GM18511 (cell line): ENCODE measurements around the gene IPO9.
"Not testable (repeated sequence)": the region's sequence is repeated elsewhere in the genome, so short reads cannot be mapped to it uniquely, and the experiment has no call there.

ENCODE experiments used
- ATAC-seq: cut with Tn5 transposase; IDR thresholded peaks from one replicate; pipeline ENCODE4 v1.9.1; 2021; ENCODE audit warnings: mild to moderate bottlenecking, moderate library complexity; ENCODE audit not compliant: unreplicated experiment

Gene IPO9

DNA sequence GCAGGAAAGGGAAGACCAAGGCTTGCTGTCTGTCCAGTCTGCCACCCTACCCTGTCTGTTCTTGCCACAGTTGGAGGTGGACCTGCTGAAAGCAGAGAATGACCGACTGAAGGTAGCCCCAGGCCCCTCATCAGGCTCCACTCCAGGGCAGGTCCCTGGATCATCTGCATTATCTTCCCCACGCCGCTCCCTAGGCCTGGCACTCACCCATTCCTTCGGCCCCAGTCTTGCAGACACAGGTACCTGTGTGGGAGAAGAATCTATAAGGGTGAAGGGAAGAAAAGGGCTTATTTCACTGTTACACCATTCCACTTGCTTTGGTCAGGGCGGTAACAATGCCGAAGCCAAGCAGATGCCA lies 20.3 kb upstream of the IPO9 start:
- no peak for ATAC-seq

DNA sequence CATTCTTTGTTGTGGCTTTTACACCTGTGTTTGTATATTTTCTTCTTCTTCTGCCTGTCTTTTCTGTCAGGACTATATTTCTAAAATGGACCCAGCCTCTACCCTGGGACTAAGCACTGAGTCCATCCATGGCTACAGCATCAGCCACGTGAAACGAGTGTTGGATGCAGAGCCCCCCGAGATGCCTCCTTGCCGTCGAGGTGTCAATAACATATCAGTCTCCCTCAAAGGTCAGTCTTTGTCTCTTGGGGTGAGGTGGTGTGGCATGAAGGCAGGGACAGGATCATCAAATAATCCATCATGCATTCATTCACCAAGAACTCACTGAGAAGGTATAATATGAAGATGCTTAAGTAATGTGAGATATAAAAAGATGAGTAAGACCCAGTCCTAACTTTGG lies 19.1 kb upstream of the IPO9 start:
- no peak for ATAC-seq

DNA sequence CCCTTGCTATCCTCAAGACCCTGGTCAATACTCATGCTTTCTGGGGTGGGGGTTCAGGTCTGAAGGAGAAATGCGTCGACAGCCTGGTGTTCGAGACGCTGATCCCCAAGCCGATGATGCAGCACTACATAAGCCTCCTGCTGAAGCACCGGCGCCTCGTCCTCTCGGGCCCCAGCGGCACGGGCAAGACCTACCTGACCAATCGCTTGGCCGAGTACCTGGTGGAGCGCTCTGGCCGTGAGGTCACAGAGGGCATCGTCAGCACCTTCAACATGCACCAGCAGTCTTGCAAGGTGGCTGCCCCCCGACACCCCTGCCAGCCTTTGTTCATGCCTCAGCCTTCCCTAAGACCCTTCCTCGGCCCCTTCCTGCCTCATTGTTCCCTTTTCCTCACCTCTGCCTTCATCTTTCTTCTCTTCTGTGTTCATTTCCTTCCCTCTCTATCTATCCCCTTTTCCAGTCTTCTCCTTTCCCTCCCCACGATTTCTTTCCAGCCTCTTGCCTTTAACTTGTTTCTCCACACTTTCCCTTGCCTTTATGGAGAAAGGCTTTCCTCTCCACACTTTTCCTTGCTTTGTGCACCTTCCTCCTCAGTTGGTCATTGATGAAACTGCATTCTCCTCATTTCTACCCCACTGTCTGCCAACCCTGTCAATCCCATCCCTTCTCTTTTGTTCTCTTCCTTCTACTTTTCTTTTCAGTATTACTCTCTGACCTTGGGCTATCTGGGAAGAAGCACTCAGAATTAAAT lies 18.3 kb upstream of the IPO9 start:
- ATAC-seq = no peak

DNA sequence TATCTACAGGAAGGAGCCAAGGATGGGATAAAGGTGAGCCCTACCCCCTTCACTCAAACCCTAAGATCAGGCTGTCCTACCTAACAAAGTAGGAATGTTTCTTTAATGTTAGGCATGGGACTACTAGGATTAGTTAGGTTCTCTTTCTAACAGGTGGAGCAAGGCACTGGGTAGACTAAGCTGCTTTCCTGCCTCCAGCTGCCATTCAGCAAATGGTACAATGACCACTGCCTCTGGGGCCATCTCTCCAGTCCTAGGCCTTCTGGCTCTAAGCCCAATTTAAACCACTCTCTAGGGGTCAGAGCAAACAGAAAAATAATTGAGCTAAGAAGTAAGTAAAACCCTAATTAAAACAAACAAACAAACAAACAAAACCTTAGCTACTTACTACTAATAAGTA lies 15.7 kb upstream of the IPO9 start:
- ATAC-seq = no peak

DNA sequence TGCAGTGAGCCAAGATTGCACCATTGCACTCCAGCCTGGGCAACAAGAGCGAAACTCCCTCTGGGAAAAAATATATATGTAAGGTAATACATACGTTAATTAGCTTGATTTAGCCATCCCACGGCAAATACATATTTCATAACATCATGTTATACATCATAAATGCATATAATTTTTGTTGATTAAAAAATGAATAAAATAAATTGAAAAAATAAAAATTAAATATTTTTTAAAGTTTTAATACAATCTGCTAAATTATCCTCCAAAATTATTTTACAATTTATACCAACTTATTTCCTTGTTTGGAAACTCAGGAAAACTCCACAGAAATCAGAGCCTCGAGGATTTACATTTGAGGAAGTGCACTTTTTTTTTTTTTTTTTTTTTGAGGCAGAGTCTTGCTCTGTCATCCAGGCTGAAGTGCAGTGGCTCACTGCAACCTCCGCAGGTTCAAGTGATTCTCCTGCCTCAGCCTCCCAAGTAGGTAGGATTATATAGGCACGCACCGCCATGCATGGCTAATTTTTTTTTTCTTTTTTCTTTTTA lies 12.6 kb upstream of the IPO9 start:
- no peak for ATAC-seq

DNA sequence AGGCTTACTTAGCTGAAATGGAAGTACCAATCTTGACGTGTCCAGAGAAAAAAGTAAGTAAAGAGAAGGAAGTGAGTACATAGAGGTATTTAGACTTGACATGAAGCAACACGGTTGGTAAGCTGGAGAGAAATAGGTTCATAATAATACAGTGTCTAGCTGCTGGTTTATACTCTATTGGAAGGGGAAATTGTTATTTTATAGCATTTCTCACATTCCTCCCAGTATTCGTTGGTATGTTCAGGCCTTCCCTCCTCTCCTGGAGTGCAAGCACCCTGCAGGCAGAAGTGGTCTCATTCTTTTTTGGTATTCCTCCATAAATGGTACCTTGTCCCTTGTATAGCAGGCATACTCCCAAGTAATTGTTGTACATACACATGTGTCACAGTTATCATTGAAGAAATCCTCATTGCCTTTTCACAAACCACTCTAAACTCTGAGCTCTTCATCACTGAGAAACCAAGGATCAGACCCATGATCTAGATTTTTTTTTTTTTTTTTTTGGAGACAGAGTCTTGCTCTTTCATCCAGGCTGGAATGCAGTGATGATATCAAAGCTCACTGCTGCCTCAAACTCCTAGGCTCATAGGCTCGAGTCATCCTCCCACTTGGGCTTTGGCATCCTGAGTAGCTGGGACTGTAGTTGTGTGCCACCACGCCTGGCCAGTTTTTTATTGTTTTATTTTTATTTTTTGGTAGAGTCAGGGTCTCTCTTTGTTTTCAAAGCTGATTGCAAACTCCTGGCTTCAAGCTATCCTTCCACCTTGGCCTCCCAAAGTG lies 9.8 kb upstream of the IPO9 start:
- no peak for ATAC-seq

DNA sequence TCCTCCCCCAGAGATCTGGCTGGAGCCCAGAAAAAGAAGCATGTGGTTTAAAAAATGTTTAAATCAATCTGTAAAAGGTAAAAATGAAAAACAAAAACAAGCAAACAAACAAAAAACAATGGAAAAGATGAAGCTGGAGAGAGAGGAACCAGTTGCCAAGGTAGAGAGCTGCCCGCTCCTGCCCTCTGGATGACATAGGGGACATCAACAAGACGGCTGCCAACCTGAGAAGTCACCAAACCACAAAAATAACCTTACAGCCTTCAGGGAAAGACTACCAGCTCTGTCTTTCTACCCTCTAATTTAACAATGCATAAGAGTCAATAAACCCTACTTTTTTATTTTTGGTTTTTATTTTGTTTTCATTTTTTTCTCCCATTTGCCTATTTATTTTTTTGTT lies 8.5 kb upstream of the IPO9 start:
- no peak for ATAC-seq

DNA sequence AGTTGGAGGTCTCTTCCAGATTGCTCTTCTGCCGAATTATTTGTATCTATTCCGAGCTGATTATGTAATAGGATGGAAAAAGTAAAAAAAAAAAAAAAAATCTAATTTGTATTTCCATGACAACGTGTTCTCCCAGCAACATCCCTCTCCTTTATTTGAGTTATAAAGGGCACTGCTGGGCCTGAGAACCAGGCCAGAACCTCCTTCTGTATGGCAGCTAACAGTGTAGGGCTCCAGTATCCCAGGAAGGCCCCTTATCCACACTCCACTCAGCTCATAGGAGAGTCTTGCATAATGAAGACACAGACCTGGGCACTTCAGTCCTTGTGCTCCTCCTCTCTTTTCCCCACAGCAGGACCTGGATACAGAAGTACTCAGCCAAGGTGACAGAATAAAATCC lies 3.7 kb upstream of the IPO9 start:
- no peak for ATAC-seq

DNA sequence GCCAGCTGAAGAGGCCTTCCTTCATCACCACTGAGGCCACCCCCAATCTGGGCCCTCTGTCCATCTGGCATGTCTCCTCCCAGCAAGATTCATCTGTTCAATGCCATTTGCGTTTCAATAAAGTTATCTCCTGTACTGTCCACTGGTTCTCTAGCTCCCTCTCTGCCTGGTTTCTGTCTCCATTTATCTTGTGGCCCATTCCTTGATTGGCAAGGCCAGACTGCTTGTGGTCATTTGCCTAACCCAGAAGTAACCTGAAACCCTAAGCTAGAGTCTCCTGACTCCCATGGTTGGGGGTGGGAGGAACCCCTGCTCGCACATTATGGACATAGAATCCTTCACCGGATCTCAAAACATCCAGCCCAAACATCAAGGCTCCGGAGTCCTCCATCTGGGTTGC lies 2.1 kb upstream of the IPO9 start:
- ATAC-seq = no peak

DNA sequence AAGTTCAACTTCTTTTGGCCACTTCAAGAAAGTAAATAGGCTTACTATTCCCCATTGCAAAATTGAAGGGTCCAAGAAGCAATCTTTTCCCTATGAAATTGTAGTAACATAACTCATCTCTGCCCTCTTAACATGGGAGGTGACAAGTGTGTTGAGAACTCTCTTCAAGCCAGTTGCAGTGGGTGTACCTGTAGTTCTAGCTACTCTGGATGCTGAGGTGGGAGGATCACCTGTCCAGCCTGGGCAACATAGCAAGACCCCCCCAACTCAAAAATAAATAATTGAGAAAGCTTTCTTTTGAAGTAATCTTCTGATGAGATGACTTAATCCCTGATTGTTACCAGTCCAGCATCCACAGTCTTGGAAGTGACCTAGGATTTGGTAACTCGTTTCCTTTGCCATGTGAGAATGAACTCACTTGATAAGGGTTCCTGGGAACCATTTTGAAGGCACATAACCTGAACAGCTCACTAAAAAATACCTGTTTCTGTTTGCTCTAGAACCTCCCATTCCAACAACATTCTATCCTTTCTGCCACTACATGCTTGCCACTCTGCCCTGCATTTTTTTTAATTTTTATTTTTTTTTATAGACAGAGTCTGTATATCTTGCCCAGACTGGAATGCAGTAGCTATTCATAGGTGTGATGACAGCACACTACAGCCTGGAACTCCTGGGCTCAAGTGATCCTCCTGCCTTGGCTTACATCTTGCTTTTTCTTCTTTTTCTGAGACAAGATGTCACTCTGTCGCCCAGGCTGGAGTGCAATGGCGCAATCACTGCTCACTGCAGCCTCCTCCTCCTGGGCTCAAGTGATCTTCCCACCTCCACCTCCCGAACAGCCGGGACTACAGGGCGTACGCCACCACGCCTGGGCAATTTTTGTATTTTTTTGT lies 1.4 kb upstream of the IPO9 start:
- ATAC-seq = no peak

DNA sequence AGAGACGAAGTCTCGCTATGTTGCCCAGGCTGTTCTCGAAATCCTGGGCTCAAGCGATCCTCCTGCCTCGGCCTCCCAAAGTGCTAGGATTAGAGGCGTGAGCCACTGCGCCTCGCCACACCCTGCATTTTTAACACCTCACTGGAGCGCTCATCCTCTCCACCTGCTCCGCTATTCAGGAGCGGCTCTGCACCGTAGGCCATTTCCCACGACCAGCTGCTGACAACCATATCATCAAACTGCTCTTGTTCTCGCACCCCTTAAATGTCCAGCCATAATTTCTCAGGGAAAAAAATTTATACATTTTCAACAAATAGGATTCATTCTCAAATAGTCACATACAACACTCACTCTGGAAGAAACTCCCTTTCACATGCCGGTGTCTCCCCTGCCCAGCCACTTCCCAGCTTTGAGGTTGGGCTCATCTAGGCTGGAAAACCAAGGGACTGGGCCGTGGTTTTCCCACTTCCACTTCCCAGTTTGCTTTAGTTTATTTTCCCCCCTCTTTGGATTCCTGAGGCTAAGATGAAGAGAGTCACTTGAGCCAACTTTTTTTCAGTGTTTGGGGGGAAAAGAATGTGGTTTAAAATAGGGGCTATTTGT lies 639 bp upstream of the IPO9 start:
- no peak for ATAC-seq

DNA sequence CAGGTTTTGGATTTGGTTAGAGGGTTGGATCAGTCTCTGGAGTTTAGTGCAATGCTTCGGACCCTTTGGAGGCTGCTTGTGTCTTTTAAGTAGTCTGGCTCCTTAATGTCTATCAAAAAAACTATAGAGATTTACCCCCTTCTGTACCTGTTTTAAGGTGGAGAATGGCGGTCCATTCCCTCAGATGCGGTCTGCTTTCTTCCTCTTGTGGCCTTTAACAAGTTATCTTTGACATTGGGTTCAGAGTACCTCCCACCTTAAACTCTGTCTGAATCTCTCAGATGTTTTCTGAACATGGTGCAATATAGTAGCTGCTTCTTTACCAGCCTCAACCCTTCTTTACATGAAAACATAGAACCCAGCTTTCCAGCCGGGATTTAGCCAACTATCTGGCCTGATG lies 2.4 kb downstream of the IPO9 start:
- no peak for ATAC-seq

DNA sequence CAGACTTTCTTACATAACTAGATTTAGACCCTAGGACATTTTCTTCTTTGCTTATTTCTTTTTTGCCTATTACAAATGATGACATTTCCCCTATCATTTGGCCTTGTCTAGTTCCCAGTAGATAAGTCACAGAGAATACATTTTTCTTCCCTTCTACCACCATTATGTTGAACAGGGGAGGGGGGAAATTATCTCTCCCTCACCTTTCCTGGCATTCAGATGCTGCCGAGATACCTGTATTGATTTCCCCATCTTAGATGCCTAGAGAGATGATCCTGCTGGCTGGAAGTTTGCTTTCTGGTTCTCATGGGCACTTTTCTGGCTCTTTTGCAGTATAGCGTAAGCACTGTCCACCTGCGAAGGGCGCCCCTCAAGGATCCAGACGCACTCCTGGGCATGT lies 5.7 kb downstream of the IPO9 start:
- ATAC-seq = no peak

DNA sequence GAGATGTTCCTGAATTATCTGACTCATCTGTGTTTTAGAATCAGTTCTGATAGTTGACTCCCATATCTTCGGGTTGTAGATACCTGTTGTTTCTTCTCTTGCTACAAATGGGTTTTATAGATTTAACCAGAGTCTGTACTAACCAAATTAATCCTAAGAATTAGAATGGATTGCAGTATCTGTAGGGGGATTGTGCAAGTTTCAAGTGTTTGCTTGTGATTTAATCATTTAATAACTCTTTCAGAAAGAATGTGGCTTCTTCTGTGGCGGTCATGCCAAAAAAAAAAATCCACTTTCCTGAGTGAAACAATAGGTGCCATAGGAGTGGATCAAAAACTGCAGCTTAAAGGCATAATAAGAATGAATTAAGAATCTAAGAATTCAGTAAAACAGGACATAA lies 9.4 kb downstream of the IPO9 start:
- ATAC-seq = no peak

DNA sequence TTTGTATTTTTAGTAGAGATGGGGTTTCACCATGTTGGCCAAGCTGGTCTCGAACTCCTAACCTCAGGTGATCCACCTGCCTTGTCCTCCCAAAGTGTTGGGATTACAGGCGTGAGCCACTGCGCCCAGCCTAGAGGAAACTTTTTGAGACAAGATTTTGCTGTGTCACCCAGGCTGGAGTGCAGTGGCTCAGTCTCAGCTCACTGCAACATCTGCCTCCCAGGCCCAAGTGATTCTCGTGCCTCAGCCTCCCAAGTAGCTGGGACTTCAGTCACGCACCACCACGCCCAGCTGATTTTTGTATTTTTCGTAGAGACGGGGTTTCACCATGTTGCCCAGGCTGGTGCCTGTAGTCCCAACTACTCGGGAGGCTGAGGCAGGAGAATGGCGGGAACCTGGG lies 10.1 kb downstream of the IPO9 start:
- not testable (repeated sequence) for ATAC-seq

DNA sequence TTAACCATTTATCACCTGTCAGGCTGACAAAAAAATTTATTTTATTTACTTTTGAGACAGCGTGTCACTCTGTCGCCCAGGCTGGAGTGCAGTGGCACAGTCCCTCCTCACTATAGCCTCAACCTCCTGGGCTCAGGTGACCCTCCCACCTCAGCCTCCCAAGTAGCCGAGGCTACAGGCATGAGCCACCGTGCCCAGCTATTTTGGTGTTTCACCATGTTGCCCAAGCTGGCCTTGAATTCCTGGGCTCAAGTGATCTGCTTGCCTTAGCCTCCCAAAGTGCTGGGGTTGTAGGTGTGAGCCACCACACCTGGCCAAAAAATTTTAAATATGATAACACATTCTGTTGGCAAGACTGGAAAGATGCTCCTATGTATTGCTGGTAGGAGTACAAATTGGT lies 11.1 kb downstream of the IPO9 start:
- no peak for ATAC-seq

DNA sequence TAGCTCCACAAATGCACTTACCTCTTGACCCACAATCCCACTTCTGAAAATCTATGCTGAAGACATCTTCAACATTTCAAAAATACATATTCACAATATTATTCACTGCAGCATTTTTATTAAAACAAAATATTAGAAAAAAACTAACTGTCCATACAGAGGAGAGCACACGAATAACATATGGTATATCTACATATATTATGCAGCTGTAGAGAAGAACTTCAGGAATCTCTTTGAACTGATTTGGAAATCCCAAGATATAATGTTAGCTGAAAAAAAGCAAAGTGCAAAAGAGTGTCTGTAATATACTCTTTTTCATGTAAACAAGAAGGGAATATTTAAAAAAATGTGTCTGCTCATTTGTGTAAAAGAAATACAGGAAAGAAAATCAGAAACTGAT lies 11.5 kb downstream of the IPO9 start:
- no peak for ATAC-seq

DNA sequence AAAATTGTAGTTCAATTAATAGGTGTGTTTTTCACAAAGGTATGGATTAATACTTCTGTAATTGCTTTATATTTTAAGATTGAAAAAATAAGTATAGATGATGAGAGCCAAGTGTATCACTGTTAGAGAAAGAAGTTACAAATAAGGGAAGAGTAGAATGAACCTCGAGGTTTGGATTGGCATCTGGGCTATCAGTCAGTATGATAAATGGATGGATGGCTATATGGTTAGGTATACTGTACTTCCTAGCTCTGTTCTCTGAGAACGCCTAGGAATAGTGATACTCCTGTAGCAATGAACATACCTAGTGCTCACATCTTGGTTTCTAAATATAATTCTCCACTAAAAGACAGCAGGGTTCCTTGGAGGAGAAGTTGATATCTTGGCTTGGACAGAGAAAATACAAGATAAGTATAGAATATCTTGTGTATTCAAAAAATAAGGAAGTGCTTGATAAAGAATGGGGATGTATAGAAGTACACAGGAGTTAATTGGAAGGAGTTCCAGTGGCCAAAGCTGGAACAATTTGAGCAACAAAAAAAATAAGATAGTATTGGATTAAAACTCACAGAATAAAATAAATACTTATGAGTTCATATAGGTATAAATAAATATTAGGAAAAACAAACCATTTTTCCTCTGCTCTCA lies 12.4 kb downstream of the IPO9 start:
- no peak for ATAC-seq

DNA sequence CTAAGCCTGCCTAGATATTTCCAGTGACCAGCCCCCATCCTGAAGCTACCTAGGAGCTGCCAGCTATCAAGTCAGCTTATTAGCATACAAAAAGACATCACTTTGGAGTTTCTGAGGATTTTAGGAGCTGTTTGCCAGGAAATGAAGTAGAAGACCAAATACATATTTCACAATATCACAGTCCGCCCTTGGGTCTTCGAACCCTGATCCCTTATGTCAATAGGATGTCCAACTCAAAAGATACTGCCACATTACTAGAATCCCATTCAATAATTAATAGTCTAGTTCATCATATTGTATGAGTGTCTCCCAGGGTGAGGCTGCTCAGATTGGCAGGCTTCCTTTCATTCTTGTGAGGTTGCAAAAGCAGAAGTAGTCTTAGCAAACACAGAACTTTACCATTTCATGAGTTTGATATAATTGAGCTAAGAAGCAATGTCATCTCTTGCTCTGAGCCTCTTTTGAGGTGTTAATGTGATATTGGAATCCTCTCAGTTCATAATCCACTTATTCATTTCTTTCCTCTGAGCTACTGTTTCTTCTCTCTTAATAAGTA lies 13.6 kb downstream of the IPO9 start:
- no peak for ATAC-seq
